ENCODE measurements around the gene CRHR2. TPM values are rescaled to one million over a fixed set of nuclear protein-coding genes. Genes with fewer than 3 reads are reported as not detected.

The CRHR2 gene
- total RNA-seq, 2 donors from 2014 or later, result 0.22 to 0.47 TPM

GRCh38 chr7:30694218-30694745 is 12.0 kb upstream of the CRHR2 start:
- no peaks in the 10 kb centered on the region for H3K36me3 ChIP-seq
- DNase-seq (ENCODE audit: low spot score), result no peak
- peaks cover 0 to 31% of the 10 kb centered on the region in 2 donors for H3K4me1 ChIP-seq
- no peaks in the 10 kb centered on the region for H3K27me3 ChIP-seq
- no peak overlapping the region for H3K27ac ChIP-seq
- no peak overlapping the region for H3K4me3 ChIP-seq
- TF ChIP-seq CTCF (IDR thresholded peaks at IDR 0.05), result no peak
- H3K9me3 ChIP-seq, result no peaks in the 10 kb centered on the region

GRCh38 chr7:30692882-30693281 is 10.6 kb upstream of the CRHR2 start:
- no peak for DNase-seq (ENCODE audit: low spot score)
- Histone ChIP-seq H3K27me3 (no peaks in the 10 kb centered on the region), H3K4me3 (no peak overlapping the region), H3K36me3 (no peaks in the 10 kb centered on the region), H3K4me1 (peaks cover 0 to 23% of the 10 kb centered on the region in 2 donors), H3K9me3 (no peaks in the 10 kb centered on the region), H3K27ac (no peak overlapping the region)
- no peak for TF ChIP-seq CTCF (IDR thresholded peaks at IDR 0.05)

- no peak for TF ChIP-seq CTCF (IDR thresholded peaks at IDR 0.05)
- H3K36me3 ChIP-seq, result no peaks in the 10 kb centered on the region
- DNase-seq (ENCODE audit: low spot score), result no peak
- no peak overlapping the region for H3K4me3 ChIP-seq
- H3K9me3 ChIP-seq, result no peaks in the 10 kb centered on the region
- peaks cover 0 to 19% of the 10 kb centered on the region in 2 donors for H3K4me1 ChIP-seq
- no peak overlapping the region for H3K27ac ChIP-seq
- no peaks in the 10 kb centered on the region for H3K27me3 ChIP-seq
These were observed 10.2 kb upstream of the CRHR2 start for GRCh38 chr7:30692438-30692837.

GRCh38 chr7:30690011-30690410 is 7.8 kb upstream of the CRHR2 start:
- H3K4me3 ChIP-seq, result no peak overlapping the region
- H3K36me3 ChIP-seq, result no peaks in the 10 kb centered on the region
- H3K4me1 ChIP-seq, result peaks cover 0 to 10% of the 10 kb centered on the region in 2 donors
- H3K9me3 ChIP-seq, result no peaks in the 10 kb centered on the region
- no peak overlapping the region for H3K27ac ChIP-seq
- no peak for DNase-seq (ENCODE audit: low spot score)
- TF ChIP-seq CTCF (IDR thresholded peaks at IDR 0.05), result no peak
- no peaks in the 10 kb centered on the region for H3K27me3 ChIP-seq

- no peak for TF ChIP-seq CTCF (IDR thresholded peaks at IDR 0.05)
- DNase-seq (ENCODE audit: low spot score), result no peak
- no peaks in the 10 kb centered on the region for H3K36me3 ChIP-seq
- no peak overlapping the region for H3K4me3 ChIP-seq
- H3K27ac ChIP-seq, result no peak overlapping the region
- H3K4me1 ChIP-seq, result no peaks in the 10 kb centered on the region
- no peaks in the 10 kb centered on the region for H3K9me3 ChIP-seq
- H3K27me3 ChIP-seq, result no peaks in the 10 kb centered on the region
These were observed 6.5 kb upstream of the CRHR2 start for GRCh38 chr7:30688718-30689221.

- Histone ChIP-seq H3K4me3 (no peak overlapping the region), H3K27ac (no peak overlapping the region), H3K9me3 (no peaks in the 10 kb centered on the region), H3K36me3 (no peaks in the 10 kb centered on the region), H3K27me3 (no peaks in the 10 kb centered on the region), H3K4me1 (peaks cover 0 to 3% of the 10 kb centered on the region in 2 donors)
- DNase-seq (ENCODE audit: low spot score), result no peak
- no peak for TF ChIP-seq CTCF (IDR thresholded peaks at IDR 0.05)
These were observed 5.3 kb upstream of the CRHR2 start for GRCh38 chr7:30687604-30688003.

All from right atrium auricular region (tissue), 2 donors.